Activated naive CD4-positive, alpha-beta T cell (primary cell): ENCODE data around the gene ID4.

Experiments
- DNase-seq, 4 experiments: peaks; one replicate each; lab custom pipeline; 2025; lab: John Stamatoyannopoulos, UW

The ID4 gene

GRCh38 chr6:19857703-19858102, 20.5 kb downstream of the ID4 start:
- DNase-seq = no peak

- DNase-seq = no peak
These were observed 23.2 kb downstream of the ID4 start for GRCh38 chr6:19860235-19860877.

- DNase-seq = no peak
These were observed 27.1 kb downstream of the ID4 start for GRCh38 chr6:19864285-19864684.

GRCh38 chr6:19865178-19865577, 28.0 kb downstream of the ID4 start:
- DNase-seq = no peak

- DNase-seq = no peak
These were observed 29.2 kb downstream of the ID4 start for GRCh38 chr6:19866173-19866984.

- DNase-seq = no peak
These were observed 29.9 kb downstream of the ID4 start for GRCh38 chr6:19866985-19867627.

GRCh38 chr6:19869464-19869863, 32.3 kb downstream of the ID4 start:
- DNase-seq = no peak

GRCh38 chr6:19870322-19870721, 33.2 kb downstream of the ID4 start:
- no peak for DNase-seq

- no peak for DNase-seq
These were observed 35.9 kb downstream of the ID4 start for GRCh38 chr6:19873031-19873430.

GRCh38 chr6:19876672-19877071, 39.5 kb downstream of the ID4 start:
- no peak for DNase-seq

GRCh38 chr6:19879663-19880062, 42.5 kb downstream of the ID4 start:
- no peak for DNase-seq

GRCh38 chr6:19880066-19880465, 42.9 kb downstream of the ID4 start:
- no peak for DNase-seq

- DNase-seq = no peak
These were observed 54.3 kb downstream of the ID4 start for GRCh38 chr6:19891451-19891850.
